PC-9 (cell line): ENCODE measurements around the gene GRIP2. TPM values are rescaled to one million over a fixed set of nuclear protein-coding genes. Genes with fewer than 3 reads are reported as not detected.

Source experiments
- BruUV-seq: library from RNA; stranded (reverse); fragments of 400-500 nt; replicated peaks from 2 replicates; lab custom pipeline; 2021; lab: Mats Ljungman, UMichigan
- CTCF ChIA-PET: fragments of 300-600 bp; sonication (Branson Sonifier 250); formaldehyde crosslinking; loops from one replicate; lab custom pipeline; 2022; ENCODE audit warnings: antibody characterized with exemption; lab: Charles Lee
- POLR2A ChIA-PET: fragments of 300-600 bp; sonication (Branson Sonifier 250); formaldehyde crosslinking; loops from one replicate; lab custom pipeline; 2022; ENCODE audit warnings: antibody characterized with exemption; ENCODE audit not compliant: unreplicated experiment; lab: Charles Lee
- DNase-seq, 2 experiments: peaks; one replicate each; pipeline versions ENCODE4 v3.0.0 to v3.0.0-alpha.2; 2015 to 2022; ENCODE audit warnings: mixed read lengths in 1 of 2
- H2AFZ ChIP-seq: fragments of 200-600 bp; sonication (generic); 2 replicates; pipeline ENCODE4 v1.8.1; 2017; ENCODE audit warnings: antibody characterized with exemption
- H3F3A ChIP-seq: fragments of 200-600 bp; sonication (generic); 2 replicates; pipeline ENCODE4 v1.8.1; 2017; ENCODE audit warnings: antibody characterized with exemption, mild to moderate bottlenecking, low read depth; ENCODE audit not compliant: insufficient read depth
- H3K27ac ChIP-seq: fragments of 200-600 bp; sonication (generic); 2 replicates; pipeline ENCODE4 v1.6.1; 2016; ENCODE audit warnings: mixed run types
- H3K27me3 ChIP-seq: fragments of 200-600 bp; sonication (generic); 2 replicates; pipeline ENCODE4 v1.6.1; 2016; ENCODE audit warnings: low read depth, mixed run types; ENCODE audit not compliant: insufficient read depth
- H3K36me3 ChIP-seq: fragments of 200-600 bp; sonication (generic); 2 replicates; pipeline ENCODE4 v1.6.1; 2016; ENCODE audit warnings: low read depth, mixed run types
- H3K4me1 ChIP-seq: fragments of 200-600 bp; sonication (generic); replicated peaks from 2 replicates; pipeline ENCODE4 v1.6.1; 2016; ENCODE audit warnings: mixed run types; ENCODE audit not compliant: insufficient read depth
- H3K4me2 ChIP-seq: fragments of 200-600 bp; sonication (generic); 2 replicates; pipeline ENCODE4 v1.6.1; 2017; ENCODE audit warnings: mixed run types
- H3K4me3 ChIP-seq: fragments of 200-600 bp; sonication (generic); 2 replicates; pipeline ENCODE4 v1.6.1; 2016; ENCODE audit warnings: mixed run types
- H3K79me2 ChIP-seq: fragments of 200-600 bp; sonication (generic); 2 replicates; pipeline ENCODE4 v1.6.1; 2017; ENCODE audit warnings: low read depth, mixed run types
- H3K9me2 ChIP-seq: fragments of 200-600 bp; sonication (generic); 2 replicates; pipeline ENCODE4 v1.8.1; 2017; ENCODE audit warnings: mild to moderate bottlenecking; ENCODE audit not compliant: insufficient read depth
- H3K9me3 ChIP-seq: fragments of 200-600 bp; sonication (generic); 2 replicates; pipeline ENCODE4 v1.8.1; 2016; ENCODE audit warnings: low read depth; ENCODE audit not compliant: insufficient read depth
- H4K20me1 ChIP-seq: fragments of 200-600 bp; sonication (generic); 2 replicates; pipeline ENCODE4 v1.8.1; 2017; ENCODE audit not compliant: insufficient read depth
- CTCF ChIP-seq: fragments of 200-600 bp; sonication (generic); conservative IDR thresholded peaks from 2 replicates; pipeline ENCODE4 v1.6.1; 2017; ENCODE audit warnings: mixed run types, antibody characterized with exemption, mild to moderate bottlenecking, moderate library complexity
- EZH2 ChIP-seq: fragments of 200-600 bp; sonication (generic); IDR thresholded peaks from 2 replicates; pipeline ENCODE4 v1.8.0; 2017; ENCODE audit warnings: antibody characterized with exemption, low read depth
- intact Hi-C: fragments of 100-400 bp; cut with micrococcal nuclease; formaldehyde crosslinking; loops from one replicate; pipeline ENCODE4 v1.10.0; 2022; ENCODE audit not compliant: unreplicated experiment
- total RNA-seq: library from RNA; stranded (reverse); gene quantifications from 2 replicates; pipeline ENCODE4 v1.2.3, GENCODE V29; 2021

GRIP2 gene
- total RNA-seq, 1 experiment from 2014 or later: not detected

- BruUV-seq: no TSS peak
- Histone ChIP-seq H3K9me2 (no peaks in the 10 kb centered on the region), H3K27me3 (peaks cover 16% of the 10 kb centered on the region), H3K4me2 (no peak overlapping the region), H3K36me3 (no peaks in the 10 kb centered on the region), H3F3A (no peaks in the 10 kb centered on the region), H2AFZ (no peak overlapping the region), H3K4me1 (no peaks in the 10 kb centered on the region), H4K20me1 (no peaks in the 10 kb centered on the region), H3K9me3 (no peaks in the 10 kb centered on the region), H3K4me3 (no peak overlapping the region), H3K79me2 (no peaks in the 10 kb centered on the region), H3K27ac (no peak overlapping the region)
- no peak for DNase-seq
- TF ChIP-seq EZH2 (no peak), CTCF (no peak)
- CTCF ChIA-PET: no interaction called here
- POLR2A ChIA-PET: no interaction called here
- intact Hi-C loops: no loop called here
Measured at GRCh38 chr3:14537590-14538450, 2.3 kb downstream of the GRIP2 start.

- Histone ChIP-seq H2AFZ (no peak overlapping the region), H3K9me2 (no peaks in the 10 kb centered on the region), H3K27ac (no peak overlapping the region), H3K79me2 (no peaks in the 10 kb centered on the region), H3K36me3 (no peaks in the 10 kb centered on the region), H3K4me3 (no peak overlapping the region), H3F3A (no peaks in the 10 kb centered on the region), H3K9me3 (no peaks in the 10 kb centered on the region), H3K27me3 (0 out of 2 replicates have a peak, but pooled peaks cover 10% of the 10 kb centered on the region), H3K4me1 (no peaks in the 10 kb centered on the region), H4K20me1 (no peaks in the 10 kb centered on the region), H3K4me2 (no peak overlapping the region)
- intact Hi-C loops: no loop called here
- no peak for DNase-seq
- no TSS peak for BruUV-seq
- POLR2A ChIA-PET: no interaction called here
- TF ChIP-seq CTCF (no peak), EZH2 (no peak)
- CTCF ChIA-PET: no interaction called here
Measured at GRCh38 chr3:14536837-14537589, 3.1 kb downstream of the GRIP2 start.

GRCh38 chr3:14536055-14536815, 3.9 kb downstream of the GRIP2 start:
- H3K9me3 ChIP-seq: no peaks in the 10 kb centered on the region
- H3K4me2 ChIP-seq: no peak overlapping the region
- TF ChIP-seq EZH2 (no peak), CTCF (no peak)
- ChIA-PET CTCF (no interaction called here), POLR2A (no interaction called here)
- DNase-seq: no peak
- no peak overlapping the region for H2AFZ ChIP-seq
- H3K27me3 ChIP-seq: 0 out of 2 replicates have a peak, but pooled peaks cover 10% of the 10 kb centered on the region
- no peak overlapping the region for H3K4me3 ChIP-seq
- BruUV-seq: no TSS peak
- no peaks in the 10 kb centered on the region for H3K9me2 ChIP-seq
- no peaks in the 10 kb centered on the region for H3K79me2 ChIP-seq
- H4K20me1 ChIP-seq: no peaks in the 10 kb centered on the region
- H3K27ac ChIP-seq: no peak overlapping the region
- no peaks in the 10 kb centered on the region for H3K4me1 ChIP-seq
- H3F3A ChIP-seq: no peaks in the 10 kb centered on the region
- no peaks in the 10 kb centered on the region for H3K36me3 ChIP-seq
- intact Hi-C loops: no loop called here
